ENCODE measurements around the gene RASSF4. TPM values are rescaled to one million over a fixed set of nuclear protein-coding genes. Genes with fewer than 3 reads are reported as not detected.

Gene RASSF4
- total RNA-seq, 1 experiment from 2014 or later, result 11.5 TPM

GRCh38 chr10:44938956-44939355 lies 20.6 kb upstream of the RASSF4 start:
- Mint-ChIP-seq H3K27me3 (ENCODE audit: low read depth) (peaks cover 8% of the 10 kb centered on the region; the same call in 1 of the 2 replicates), H3K36me3 (ENCODE audit: insufficient read depth in 1 of 3, low read depth in 3 of 3) (peaks cover 0 to 9% (median 0%) of the 10 kb centered on the region in 3 experiments; a peak in 2 of 7 replicates), H3K4me1 (peaks cover 0 to 3% of the 10 kb centered on the region in 2 experiments; a peak in 1 of 4 replicates), H3K9me3 (peaks cover 3 to 28% of the 10 kb centered on the region in 2 experiments; a peak in 4 of 5 replicates), H3K4me3 (no peak overlapping the region), H3K27ac (no peak overlapping the region)
- H4K91ac ChIP-seq (ENCODE audit: insufficient read length, low read depth, low read length), result no peak overlapping the region
- no peak overlapping the region for H3K4ac ChIP-seq (ENCODE audit: low read depth, low read length)
- H3K27ac ChIP-seq (ENCODE audit: insufficient read length, low read depth, low read length), result no peak overlapping the region
- H3K79me2 ChIP-seq (ENCODE audit: insufficient read depth, low read length), result no peaks in the 10 kb centered on the region
- TF ChIP-seq CTCF (conservative IDR thresholded peaks at IDR 0.05), result no peak
- H3K18ac ChIP-seq (ENCODE audit: insufficient read length, low read depth, low read length), result no peak overlapping the region
- WGBS (ENCODE audit: extremely low coverage, insufficient read length, low lambda C conversion rate), result no CpG with 5 or more reads among the region's 7 CpGs
- no peak overlapping the region for H3T11ph ChIP-seq (ENCODE audit: low read length)
- no peak overlapping the region for H2AK5ac ChIP-seq (ENCODE audit: insufficient read length, low read length)
- no peak overlapping the region for H2BK20ac ChIP-seq (ENCODE audit: low read depth, low read length, poor library complexity, severe bottlenecking)
- H4K20me1 ChIP-seq (ENCODE audit: control insufficient read depth, insufficient read depth, insufficient read length), result no peaks in the 10 kb centered on the region
- H3K79me1 ChIP-seq (ENCODE audit: insufficient read depth, low read depth, low read length, poor library complexity, severe bottlenecking), result no peaks in the 10 kb centered on the region
- H3K4me2 ChIP-seq (ENCODE audit: insufficient read depth, insufficient read length, low read length), result no peak overlapping the region
- H2BK15ac ChIP-seq (ENCODE audit: low read depth, low read length), result no peak overlapping the region
- H3K27me3 ChIP-seq (ENCODE audit: insufficient read depth, low read length), result no peaks in the 10 kb centered on the region
- no peak overlapping the region for H4K8ac ChIP-seq (replicated peaks; ENCODE audit: insufficient read length, low read depth, low read length)
- H3K4me1 ChIP-seq (ENCODE audit: insufficient read depth, low read length), result no peaks in the 10 kb centered on the region
- H3K23me2 ChIP-seq (ENCODE audit: insufficient read length, low read depth, low read length, poor library complexity, severe bottlenecking), result no peaks in the 10 kb centered on the region
- no peak overlapping the region for H2AFZ ChIP-seq (ENCODE audit: low read length)
- no peak overlapping the region for H3K14ac ChIP-seq (ENCODE audit: insufficient read depth, low read length)
- H4K5ac ChIP-seq (ENCODE audit: insufficient read length, low read depth, low read length), result no peak overlapping the region
- no peak overlapping the region for H3K23ac ChIP-seq (ENCODE audit: insufficient read length, low read depth, low read length)
- H3K9me3 ChIP-seq (ENCODE audit: control insufficient read depth, low read depth, low read length), result no peaks in the 10 kb centered on the region
- H3K56ac ChIP-seq (ENCODE audit: insufficient read length, low read depth, low read length), result no peak overlapping the region
- H2BK5ac ChIP-seq (ENCODE audit: insufficient read length, low read length), result no peak overlapping the region
- no peak overlapping the region for H3K9ac ChIP-seq (ENCODE audit: extremely low read depth, insufficient read length, low read length)
- no peak overlapping the region for H2BK12ac ChIP-seq (ENCODE audit: insufficient read length, low read depth, low read length)
- DNase-seq, result no peak
- H2BK120ac ChIP-seq (ENCODE audit: low read depth, low read length, poor library complexity, severe bottlenecking), result no peak overlapping the region
